OCI-LY7 (cell line): Measurements from ENCODE around the gene VPS54. TPM values are rescaled to one million over a fixed set of nuclear protein-coding genes. Genes with fewer than 3 reads are reported as not detected.

Experiments
- BruUV-seq: library from RNA; stranded (reverse); fragments of 400-500 nt; replicated peaks from 2 replicates; lab custom pipeline; 2021; lab: Mats Ljungman, UMichigan
- CTCF ChIA-PET: fragments of 300-600 bp; sonication (Branson Sonifier 250); formaldehyde crosslinking; loops from one replicate; lab custom pipeline; 2022; ENCODE audit warnings: antibody characterized with exemption; ENCODE audit not compliant: unreplicated experiment; lab: Charles Lee
- POLR2A ChIA-PET: fragments of 300-600 bp; sonication (Branson Sonifier 250); formaldehyde crosslinking; loops from one replicate; lab custom pipeline; 2022; ENCODE audit warnings: antibody characterized with exemption; lab: Charles Lee
- DNase-seq: peaks from one replicate; pipeline ENCODE4 v3.0.0-alpha.2; 2015; ENCODE audit warnings: low spot score
- H2AFZ ChIP-seq: fragments of 200-600 bp; sonication (generic), shearing (Covaris generic); 2 replicates; pipeline ENCODE4 v1.6.1; 2014; ENCODE audit warnings: mild to moderate bottlenecking, antibody characterized with exemption, low read length, moderate library complexity
- H3K27ac ChIP-seq: fragments of 200-600 bp; sonication (generic); 2 replicates; pipeline ENCODE4 v1.5.1; 2014; ENCODE audit warnings: mixed run types, low read depth, mild to moderate bottlenecking, moderate library complexity, low read length, inconsistent platforms; ENCODE audit not compliant: poor library complexity, severe bottlenecking
- H3K36me3 ChIP-seq: fragments of 200-600 bp; sonication (generic); 2 replicates; pipeline ENCODE4 v1.6.1; 2014; ENCODE audit warnings: mild to moderate bottlenecking, antibody characterized with exemption, low read length, moderate library complexity, mixed read lengths; ENCODE audit not compliant: insufficient read depth
- H3K4me1 ChIP-seq: fragments of 200-600 bp; sonication (generic); 2 replicates; pipeline ENCODE4 v1.5.1; 2014; ENCODE audit warnings: mild to moderate bottlenecking, low read length; ENCODE audit not compliant: insufficient read depth, poor library complexity, severe bottlenecking
- H3K4me2 ChIP-seq: fragments of 200-600 bp; sonication (generic); 2 replicates; pipeline ENCODE4 v1.6.1; 2014; ENCODE audit warnings: mild to moderate bottlenecking, low read length
- H3K4me3 ChIP-seq: fragments of 200-600 bp; sonication (generic); 2 replicates; pipeline ENCODE4 v1.5.1; 2014; ENCODE audit warnings: mild to moderate bottlenecking, low read depth, low read length; ENCODE audit not compliant: poor library complexity, severe bottlenecking
- H3K79me2 ChIP-seq: fragments of 200-600 bp; sonication (generic); 2 replicates; pipeline ENCODE4 v1.6.1; 2016; ENCODE audit warnings: low read depth, mild to moderate bottlenecking, low read length, moderate library complexity, mixed read lengths; ENCODE audit not compliant: insufficient read depth
- H3K9me2 ChIP-seq: fragments of 200-600 bp; sonication (generic); 2 replicates; pipeline ENCODE4 v1.6.1; 2016; ENCODE audit warnings: mild to moderate bottlenecking, low read length, mixed read lengths; ENCODE audit not compliant: insufficient read depth
- H3K9me3 ChIP-seq: fragments of 200-600 bp; sonication (generic); 2 replicates; pipeline ENCODE4 v1.6.1; 2014; ENCODE audit warnings: mild to moderate bottlenecking, mixed run types, low read length, mixed read lengths
- H4K20me1 ChIP-seq: fragments of 200-600 bp; sonication (generic); 2 replicates; pipeline ENCODE4 v1.6.1; 2014; ENCODE audit warnings: mild to moderate bottlenecking, antibody characterized with exemption, low read length, moderate library complexity, mixed read lengths; ENCODE audit not compliant: insufficient read depth
- EZH2phosphoT487 ChIP-seq: fragments of 200-600 bp; sonication (generic); IDR thresholded peaks from 2 replicates; pipeline ENCODE4 v1.6.1; 2018; ENCODE audit warnings: low read depth, borderline replicate concordance, mild to moderate bottlenecking, mixed run types, antibody characterized with exemption, low read length, moderate library complexity, mixed read lengths
- intact Hi-C: fragments of 100-400 bp; cut with micrococcal nuclease; formaldehyde crosslinking; loops from one replicate; pipeline ENCODE4 v1.10.0; 2022; ENCODE audit not compliant: unreplicated experiment
- total RNA-seq, 2 experiments: library from RNA; depleted of rRNA in 1 of 2; stranded (reverse); fragments of >200 nt in 1 of 2; shearing (Covaris generic) in 1 of 2; gene quantifications; 2 replicates each; pipeline ENCODE4 v1.2.3, GENCODE V29; 2014 to 2022
- TF ChIP-seq, protein P1 (sequence below): fragments of 200-600 bp; sonication (generic); conservative IDR thresholded peaks from 2 replicates; pipeline ENCODE4 v1.5.1; 2014; ENCODE audit warnings: mild to moderate bottlenecking, antibody characterized with exemption, low read length, moderate library complexity, mixed read lengths

The VPS54 gene
- total RNA-seq, 2 experiments from 2014 or later, result 14.7 to 17.8 TPM

DNA sequence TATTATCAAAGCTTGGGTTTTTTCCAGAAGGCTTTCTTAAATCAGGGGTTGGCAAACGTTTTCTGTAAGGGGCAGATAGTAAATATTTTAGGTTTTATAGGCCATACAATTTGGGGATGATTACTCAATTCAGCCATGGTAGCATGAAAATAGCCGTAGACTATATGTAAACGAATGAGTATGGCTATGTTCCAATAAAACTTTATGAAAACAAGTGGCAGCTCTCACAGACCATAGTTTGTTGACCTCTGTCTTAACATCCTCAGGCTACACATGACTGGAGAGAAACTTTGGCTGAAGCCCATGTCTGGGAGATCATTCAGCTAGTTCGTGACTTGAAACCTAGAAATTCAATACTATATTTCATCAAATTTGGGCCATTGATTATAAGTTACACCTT, 147.4 kb downstream of the VPS54 start:
- TF ChIP-seq, protein P1, sequence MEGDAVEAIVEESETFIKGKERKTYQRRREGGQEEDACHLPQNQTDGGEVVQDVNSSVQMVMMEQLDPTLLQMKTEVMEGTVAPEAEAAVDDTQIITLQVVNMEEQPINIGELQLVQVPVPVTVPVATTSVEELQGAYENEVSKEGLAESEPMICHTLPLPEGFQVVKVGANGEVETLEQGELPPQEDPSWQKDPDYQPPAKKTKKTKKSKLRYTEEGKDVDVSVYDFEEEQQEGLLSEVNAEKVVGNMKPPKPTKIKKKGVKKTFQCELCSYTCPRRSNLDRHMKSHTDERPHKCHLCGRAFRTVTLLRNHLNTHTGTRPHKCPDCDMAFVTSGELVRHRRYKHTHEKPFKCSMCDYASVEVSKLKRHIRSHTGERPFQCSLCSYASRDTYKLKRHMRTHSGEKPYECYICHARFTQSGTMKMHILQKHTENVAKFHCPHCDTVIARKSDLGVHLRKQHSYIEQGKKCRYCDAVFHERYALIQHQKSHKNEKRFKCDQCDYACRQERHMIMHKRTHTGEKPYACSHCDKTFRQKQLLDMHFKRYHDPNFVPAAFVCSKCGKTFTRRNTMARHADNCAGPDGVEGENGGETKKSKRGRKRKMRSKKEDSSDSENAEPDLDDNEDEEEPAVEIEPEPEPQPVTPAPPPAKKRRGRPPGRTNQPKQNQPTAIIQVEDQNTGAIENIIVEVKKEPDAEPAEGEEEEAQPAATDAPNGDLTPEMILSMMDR, result no peak
- no peak for TF ChIP-seq EZH2phosphoT487
- ChIA-PET CTCF (no interaction called here), POLR2A (interaction anchor here (0.6 to 0.7 kb wide), 2 partner anchors 13 to 20 kb away, joined by 3 read pairs; no protein-coding TSS in a partner anchor)
- H3K79me2 ChIP-seq, result peaks cover 5% of the 10 kb centered on the region; the same call in 1 of the 2 replicates
- DNase-seq, result no peak
- H3K9me2 ChIP-seq, result no peaks in the 10 kb centered on the region
- H2AFZ ChIP-seq, result no peak overlapping the region
- no peak overlapping the region for H3K4me2 ChIP-seq
- no peaks in the 10 kb centered on the region for H3K4me1 ChIP-seq
- no peak overlapping the region for H3K4me3 ChIP-seq
- no peaks in the 10 kb centered on the region for H4K20me1 ChIP-seq
- BruUV-seq, result no TSS peak
- no peak overlapping the region for H3K27ac ChIP-seq
- peaks cover 84% of the 10 kb centered on the region for H3K36me3 ChIP-seq
- H3K9me3 ChIP-seq, result peaks cover 14% of the 10 kb centered on the region
- intact Hi-C loops, result no loop called here

DNA sequence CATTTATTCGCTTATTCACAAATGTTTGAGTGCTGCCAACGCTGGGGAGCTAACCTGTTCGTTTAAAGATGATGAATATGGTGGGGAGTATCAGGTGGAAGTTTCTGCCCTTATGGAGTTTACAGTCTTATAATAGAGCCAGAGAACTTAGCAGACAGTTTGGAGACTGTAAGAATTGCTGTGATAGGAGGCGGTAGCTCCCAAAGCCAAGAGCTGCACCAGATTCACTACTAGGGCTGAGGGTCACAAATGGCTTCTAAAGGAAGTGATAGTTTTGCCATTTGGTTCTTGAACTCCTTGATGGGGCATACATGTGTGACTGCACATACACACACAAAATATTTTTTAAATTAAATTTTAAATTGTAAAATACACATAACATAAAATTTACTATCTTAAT, 148.5 kb downstream of the VPS54 start:
- no peak overlapping the region for H3K27ac ChIP-seq
- H3K4me1 ChIP-seq, result no peaks in the 10 kb centered on the region
- BruUV-seq, result no TSS peak
- no peak overlapping the region for H2AFZ ChIP-seq
- no peak for DNase-seq
- no peaks in the 10 kb centered on the region for H4K20me1 ChIP-seq
- no peak overlapping the region for H3K4me3 ChIP-seq
- no peaks in the 10 kb centered on the region for H3K9me2 ChIP-seq
- H3K36me3 ChIP-seq, result peaks cover 84% of the 10 kb centered on the region
- peaks cover 5% of the 10 kb centered on the region; the same call in 1 of the 2 replicates for H3K79me2 ChIP-seq
- peaks cover 14% of the 10 kb centered on the region for H3K9me3 ChIP-seq
- intact Hi-C loops, result no loop called here
- ChIA-PET POLR2A (interaction anchor here (1.0 kb wide), 1 partner anchor 286 kb away, joined by 3 read pairs; no protein-coding TSS in a partner anchor), CTCF (no interaction called here)
- TF ChIP-seq, protein P1, result no peak
- TF ChIP-seq EZH2phosphoT487, result no peak
- H3K4me2 ChIP-seq, result no peak overlapping the region

DNA sequence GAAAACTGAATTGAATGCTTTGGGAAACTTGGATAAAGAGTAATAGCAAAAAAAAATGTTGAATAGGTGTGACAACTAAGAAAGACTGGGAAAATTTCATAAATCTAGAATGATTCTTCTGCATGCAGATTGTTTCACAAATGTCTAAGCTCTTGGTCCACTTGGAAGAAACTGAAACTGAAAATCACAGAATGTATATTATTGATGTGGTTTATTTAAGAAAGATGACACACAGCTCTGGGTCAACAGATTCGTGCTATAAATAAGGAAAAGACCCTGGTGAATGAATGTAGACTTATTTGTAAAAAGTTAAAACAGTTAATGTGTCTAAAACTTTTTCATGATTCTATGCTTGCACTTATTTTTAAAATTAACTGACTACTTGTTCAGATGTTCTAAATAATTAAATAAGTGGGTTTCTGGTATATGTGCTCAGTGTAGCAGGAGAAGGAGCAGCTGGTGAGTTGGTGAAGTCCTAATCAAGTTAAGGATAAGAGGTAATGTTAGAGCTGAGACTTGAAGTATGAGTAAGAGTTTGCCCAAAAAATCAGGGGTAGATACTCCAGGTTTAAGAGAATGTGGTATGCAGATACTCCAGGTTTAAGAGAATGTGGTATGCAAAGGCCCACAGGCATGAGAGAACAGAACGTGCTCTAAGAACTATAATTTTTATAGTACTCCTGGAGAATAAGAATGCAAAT, 153.1 kb downstream of the VPS54 start:
- Histone ChIP-seq H3K4me3 (no peak overlapping the region), H3K9me3 (no peaks in the 10 kb centered on the region), H3K4me2 (no peak overlapping the region), H4K20me1 (no peaks in the 10 kb centered on the region), H3K27ac (no peak overlapping the region), H3K9me2 (no peaks in the 10 kb centered on the region), H3K4me1 (no peaks in the 10 kb centered on the region), H2AFZ (no peak overlapping the region), H3K79me2 (peaks cover 5% of the 10 kb centered on the region; the same call in 1 of the 2 replicates), H3K36me3 (peaks cover 86% of the 10 kb centered on the region)
- BruUV-seq, result no TSS peak
- ChIA-PET POLR2A (interaction anchor here (1.0 to 2.0 kb wide), 4 partner anchors 10 to 50 kb away, joined by 3 to 5 read pairs (median 4); no protein-coding TSS in a partner anchor), CTCF (no interaction called here)
- DNase-seq, result no peak
- intact Hi-C loops, result no loop called here
- no peak for TF ChIP-seq EZH2phosphoT487
- TF ChIP-seq, protein P1, result no peak
